GM18511 (cell line): ENCODE results near the gene KRTAP1-3.
"Not testable (repeated sequence)": the region's sequence is repeated elsewhere in the genome, so short reads cannot be mapped to it uniquely, and the experiment has no call there.

Experiments used
- ATAC-seq: cut with Tn5 transposase; IDR thresholded peaks from one replicate; pipeline ENCODE4 v1.9.1; 2021; ENCODE audit warnings: mild to moderate bottlenecking, moderate library complexity; ENCODE audit not compliant: unreplicated experiment

Gene KRTAP1-3

GRCh38 chr17:41012326-41013120 is 22.2 kb downstream of the KRTAP1-3 start:
- ATAC-seq, result no peak

- no peak for ATAC-seq
Observed at GRCh38 chr17:41010441-41010840, 24.2 kb downstream of the KRTAP1-3 start.

GRCh38 chr17:41009936-41010335 is 24.7 kb downstream of the KRTAP1-3 start:
- ATAC-seq, result no peak

GRCh38 chr17:41009301-41009760 is 25.3 kb downstream of the KRTAP1-3 start:
- no peak for ATAC-seq

GRCh38 chr17:41008811-41009210 is 25.9 kb downstream of the KRTAP1-3 start, which contains the start of gene KRTAP3-1:
Gene KRTAP3-1 (minus strand): TSS chr17:41009128. CDS start chr17:41009074, 54 bp downstream.
- ATAC-seq, result no peak

GRCh38 chr17:41004397-41004796 is 30.3 kb downstream of the KRTAP1-3 start:
- ATAC-seq, result no peak

GRCh38 chr17:41003926-41004325 is 30.7 kb downstream of the KRTAP1-3 start:
- no peak for ATAC-seq

- no peak for ATAC-seq
Observed at GRCh38 chr17:41002814-41003213, 31.9 kb downstream of the KRTAP1-3 start.

GRCh38 chr17:41001795-41002194 is 32.9 kb downstream of the KRTAP1-3 start:
- ATAC-seq, result no peak

GRCh38 chr17:40999563-40999962 is 35.1 kb downstream of the KRTAP1-3 start, which contains the start of gene KRTAP3-2:
Gene KRTAP3-2 (minus strand): TSS chr17:40999906. CDS start chr17:40999853, 53 bp downstream.
- not testable (repeated sequence) for ATAC-seq

GRCh38 chr17:40997361-40997760 is 37.3 kb downstream of the KRTAP1-3 start:
- ATAC-seq, result no peak

- no peak for ATAC-seq
Observed at GRCh38 chr17:40996829-40997228, 37.8 kb downstream of the KRTAP1-3 start.

- ATAC-seq, result no peak
Observed at GRCh38 chr17:40995116-40995515, 39.6 kb downstream of the KRTAP1-3 start.

GRCh38 chr17:40993839-40994238 is 40.8 kb downstream of the KRTAP1-3 start, which contains the start of gene KRTAP3-3:
Gene KRTAP3-3 (minus strand): TSS chr17:40994164. CDS start chr17:40994097, 67 bp downstream.
- no peak for ATAC-seq

- no peak for ATAC-seq
Observed at GRCh38 chr17:40993084-40993483, 41.6 kb downstream of the KRTAP1-3 start.

- ATAC-seq, result no peak
Observed at GRCh38 chr17:40992666-40993065, 42.0 kb downstream of the KRTAP1-3 start.

- no peak for ATAC-seq
Observed at GRCh38 chr17:40986920-40987319, 47.8 kb downstream of the KRTAP1-3 start.

- ATAC-seq, result no peak
Observed at GRCh38 chr17:40984226-40984625, 50.4 kb downstream of the KRTAP1-3 start, which contains the start of gene KRT40. Gene KRT40 (minus strand): TSS chr17:40984326. CDS start chr17:40984273, 53 bp downstream.
